Central memory CD8-positive, alpha-beta T cell (primary cell): ENCODE data around the gene CCNB2.
"Not testable (repeated sequence)": the region's sequence is repeated elsewhere in the genome, so short reads cannot be mapped to it uniquely, and the experiment has no call there.

Source experiments
- ATAC-seq: fragments of 150-1000 bp; cut with Tn5 transposase; replicated peaks from 2 replicates; pipeline ENCODE4 v1.10.0; 2022; ENCODE audit warnings: mild to moderate bottlenecking, moderate FRiP score, moderate number of reproducible peaks; ENCODE audit not compliant: poor library complexity, severe bottlenecking; ENCODE audit errors: extremely low read depth
- DNase-seq, 2 donors: peaks; one replicate each; pipeline ENCODE4 v3.0.0; 2021; ENCODE audit warnings: low spot score in 2 of 2
- H3K27ac Mint-ChIP-seq: one replicate; pipeline ENCODE4 v1.8.0; 2022; ENCODE audit warnings: low read depth, mild to moderate bottlenecking, moderate library complexity, mixed read lengths
- H3K27me3 Mint-ChIP-seq: one replicate; pipeline ENCODE4 v1.8.0; 2022; ENCODE audit warnings: mixed read lengths
- H3K36me3 Mint-ChIP-seq: one replicate; pipeline ENCODE4 v1.8.0; 2022; ENCODE audit warnings: mild to moderate bottlenecking, moderate library complexity, mixed read lengths; ENCODE audit not compliant: insufficient read depth
- H3K4me1 Mint-ChIP-seq: one replicate; pipeline ENCODE4 v1.8.0; 2022; ENCODE audit warnings: mixed read lengths
- H3K4me3 Mint-ChIP-seq: one replicate; pipeline ENCODE4 v1.8.0; 2022; ENCODE audit warnings: mild to moderate bottlenecking, moderate library complexity, mixed read lengths
- H3K9me3 Mint-ChIP-seq: one replicate; pipeline ENCODE4 v1.8.0; 2022; ENCODE audit warnings: mixed read lengths

CCNB2 gene

GRCh38 chr15:59158701-59159034 lies 53.7 kb downstream of the CCNB2 start:
- no peaks in the 10 kb centered on the region for H3K27me3 Mint-ChIP-seq
- H3K9me3 Mint-ChIP-seq = no peaks in the 10 kb centered on the region
- ATAC-seq = no peak
- no peaks in the 10 kb centered on the region for H3K4me1 Mint-ChIP-seq
- peaks cover 3% of the 10 kb centered on the region for H3K36me3 Mint-ChIP-seq
- DNase-seq = no peak
- H3K4me3 Mint-ChIP-seq = no peak overlapping the region
- no peak overlapping the region for H3K27ac Mint-ChIP-seq

GRCh38 chr15:59159210-59159609 lies 54.3 kb downstream of the CCNB2 start:
- no peak overlapping the region for H3K27ac Mint-ChIP-seq
- H3K4me1 Mint-ChIP-seq = no peaks in the 10 kb centered on the region

GRCh38 chr15:59160880-59161593 lies 56.1 kb downstream of the CCNB2 start:
- no peak for DNase-seq
- Mint-ChIP-seq H3K27me3 (no peaks in the 10 kb centered on the region), H3K4me1 (no peaks in the 10 kb centered on the region), H3K27ac (no peak overlapping the region), H3K4me3 (no peak overlapping the region), H3K36me3 (peaks cover 3% of the 10 kb centered on the region), H3K9me3 (no peaks in the 10 kb centered on the region)
- no peak for ATAC-seq

More at GRCh38 chr15:59159210-59159609, 54.3 kb downstream of the CCNB2 start:
- Mint-ChIP-seq H3K27me3 (no peaks in the 10 kb centered on the region), H3K4me3 (no peak overlapping the region), H3K36me3 (peaks cover 3% of the 10 kb centered on the region), H3K9me3 (no peaks in the 10 kb centered on the region)
- DNase-seq = no peak
- ATAC-seq = no peak

- not testable (repeated sequence) for H3K9me3 Mint-ChIP-seq, H3K36me3 Mint-ChIP-seq, H3K27me3 Mint-ChIP-seq, DNase-seq, ATAC-seq, H3K27ac Mint-ChIP-seq, H3K4me1 Mint-ChIP-seq, H3K4me3 Mint-ChIP-seq
These were observed 57.1 kb downstream of the CCNB2 start for GRCh38 chr15:59162080-59162479.

- DNase-seq (no peak), ATAC-seq (no peak)
- Mint-ChIP-seq H3K27me3 (no peaks in the 10 kb centered on the region), H3K4me1 (no peaks in the 10 kb centered on the region), H3K36me3 (peaks cover 2% of the 10 kb centered on the region), H3K4me3 (no peak overlapping the region), H3K27ac (no peak overlapping the region), H3K9me3 (no peaks in the 10 kb centered on the region)
These were observed 60.8 kb downstream of the CCNB2 start for GRCh38 chr15:59165726-59166125.

- H3K27me3 Mint-ChIP-seq = no peaks in the 10 kb centered on the region
- ATAC-seq (no peak), DNase-seq (no peak)
- no peak overlapping the region for H3K4me3 Mint-ChIP-seq
- no peaks in the 10 kb centered on the region for H3K9me3 Mint-ChIP-seq
- H3K27ac Mint-ChIP-seq = no peak overlapping the region
- H3K4me1 Mint-ChIP-seq = no peaks in the 10 kb centered on the region
- peaks cover 2% of the 10 kb centered on the region for H3K36me3 Mint-ChIP-seq
These were observed 61.2 kb downstream of the CCNB2 start for GRCh38 chr15:59166166-59166565.

GRCh38 chr15:59166601-59167265 lies 61.8 kb downstream of the CCNB2 start:
- no peak overlapping the region for H3K27ac Mint-ChIP-seq
- H3K4me1 Mint-ChIP-seq = no peaks in the 10 kb centered on the region
- ATAC-seq (no peak), DNase-seq (no peak)
- no peak overlapping the region for H3K4me3 Mint-ChIP-seq
- peaks cover 2% of the 10 kb centered on the region for H3K36me3 Mint-ChIP-seq
- no peaks in the 10 kb centered on the region for H3K9me3 Mint-ChIP-seq
- no peaks in the 10 kb centered on the region for H3K27me3 Mint-ChIP-seq

GRCh38 chr15:59168536-59168935 lies 63.6 kb downstream of the CCNB2 start:
- Mint-ChIP-seq H3K9me3 (no peaks in the 10 kb centered on the region), H3K27me3 (no peaks in the 10 kb centered on the region), H3K4me3 (no peak overlapping the region), H3K4me1 (no peaks in the 10 kb centered on the region), H3K36me3 (no peaks in the 10 kb centered on the region), H3K27ac (no peak overlapping the region)
- DNase-seq (no peak), ATAC-seq (no peak)

GRCh38 chr15:59169251-59169708 lies 64.3 kb downstream of the CCNB2 start:
- DNase-seq (no peak), ATAC-seq (no peak)
- H3K4me1 Mint-ChIP-seq = no peaks in the 10 kb centered on the region
- H3K27me3 Mint-ChIP-seq = no peaks in the 10 kb centered on the region
- no peak overlapping the region for H3K4me3 Mint-ChIP-seq
- H3K27ac Mint-ChIP-seq = no peak overlapping the region
- H3K36me3 Mint-ChIP-seq = no peaks in the 10 kb centered on the region
- no peaks in the 10 kb centered on the region for H3K9me3 Mint-ChIP-seq

GRCh38 chr15:59170295-59171066 lies 65.5 kb downstream of the CCNB2 start:
- Mint-ChIP-seq H3K4me3 (no peak overlapping the region), H3K9me3 (no peaks in the 10 kb centered on the region), H3K4me1 (no peaks in the 10 kb centered on the region), H3K27me3 (peaks cover 9% of the 10 kb centered on the region), H3K36me3 (no peaks in the 10 kb centered on the region), H3K27ac (no peak overlapping the region)
- ATAC-seq = no peak
- no peak for DNase-seq

- Mint-ChIP-seq H3K36me3 (no peaks in the 10 kb centered on the region), H3K27me3 (peaks cover 13% of the 10 kb centered on the region), H3K4me1 (no peaks in the 10 kb centered on the region), H3K27ac (no peak overlapping the region), H3K4me3 (no peak overlapping the region), H3K9me3 (no peaks in the 10 kb centered on the region)
- ATAC-seq (no peak), DNase-seq (no peak)
These were observed 66.1 kb downstream of the CCNB2 start for GRCh38 chr15:59171067-59171397.

GRCh38 chr15:59172289-59172901 lies 67.4 kb downstream of the CCNB2 start:
- H3K4me3 Mint-ChIP-seq = no peak overlapping the region
- ATAC-seq = no peak
- H3K27ac Mint-ChIP-seq = no peak overlapping the region
- DNase-seq = no peak
- no peaks in the 10 kb centered on the region for H3K9me3 Mint-ChIP-seq
- peaks cover 19% of the 10 kb centered on the region for H3K27me3 Mint-ChIP-seq
- no peaks in the 10 kb centered on the region for H3K4me1 Mint-ChIP-seq
- no peaks in the 10 kb centered on the region for H3K36me3 Mint-ChIP-seq
